Colon (tissue), 2 donors: ENCODE measurements around the gene KAT7.
A peak's percentile ranks its signal among the peaks of the same experiment; 100 is the strongest.
"Not testable (repeated sequence)": the region's sequence is repeated elsewhere in the genome, so short reads cannot be mapped to it uniquely, and the experiment has no call there.

ENCODE experiments used
- FAIRE-seq: peaks from 2 replicates; lab custom pipeline; 2012; peaks lifted over from hg19 to GRCh38; lab: Jason Lieb, UNC
- donor health status: control.
- donor health status: control.

The KAT7 gene

GRCh38 chr17:49788478-49789242, at the start of gene KAT7:
KAT7 (plus strand) TSS chr17:49788681; CDS start chr17:49788835, 154 bp downstream.
- FAIRE-seq = peak; percentile 91

DNA sequence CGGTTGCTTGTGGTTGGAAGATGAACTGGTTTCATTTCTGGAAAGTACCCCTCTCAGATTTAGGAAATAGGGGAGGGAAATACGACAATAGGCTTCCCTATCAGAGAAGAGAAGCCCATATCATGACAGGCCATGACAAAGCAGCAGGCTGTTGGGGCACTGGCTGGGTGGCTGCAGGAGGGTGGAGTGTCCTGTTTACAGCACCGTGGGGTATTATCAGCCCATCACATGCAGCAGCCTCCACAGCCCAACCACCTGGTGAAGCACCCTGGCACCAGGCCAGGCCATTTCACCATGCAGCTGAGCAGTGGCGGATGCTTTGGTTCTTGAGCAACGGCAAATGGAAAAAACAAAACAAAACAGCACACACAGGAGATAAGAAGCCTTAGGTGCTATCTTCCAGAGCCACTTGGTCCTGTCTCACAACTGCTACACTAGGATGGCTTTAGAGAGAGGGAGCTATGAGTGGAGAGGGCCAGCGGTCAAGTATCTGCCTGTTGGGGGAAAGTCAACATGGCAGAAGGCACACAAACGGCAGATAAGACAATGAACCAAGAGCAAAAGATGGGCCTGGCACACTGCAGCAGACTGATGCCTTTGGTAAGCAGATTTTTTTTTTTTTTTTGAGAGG, 48.7 kb upstream of the KAT7 start:
- no peak for FAIRE-seq

DNA sequence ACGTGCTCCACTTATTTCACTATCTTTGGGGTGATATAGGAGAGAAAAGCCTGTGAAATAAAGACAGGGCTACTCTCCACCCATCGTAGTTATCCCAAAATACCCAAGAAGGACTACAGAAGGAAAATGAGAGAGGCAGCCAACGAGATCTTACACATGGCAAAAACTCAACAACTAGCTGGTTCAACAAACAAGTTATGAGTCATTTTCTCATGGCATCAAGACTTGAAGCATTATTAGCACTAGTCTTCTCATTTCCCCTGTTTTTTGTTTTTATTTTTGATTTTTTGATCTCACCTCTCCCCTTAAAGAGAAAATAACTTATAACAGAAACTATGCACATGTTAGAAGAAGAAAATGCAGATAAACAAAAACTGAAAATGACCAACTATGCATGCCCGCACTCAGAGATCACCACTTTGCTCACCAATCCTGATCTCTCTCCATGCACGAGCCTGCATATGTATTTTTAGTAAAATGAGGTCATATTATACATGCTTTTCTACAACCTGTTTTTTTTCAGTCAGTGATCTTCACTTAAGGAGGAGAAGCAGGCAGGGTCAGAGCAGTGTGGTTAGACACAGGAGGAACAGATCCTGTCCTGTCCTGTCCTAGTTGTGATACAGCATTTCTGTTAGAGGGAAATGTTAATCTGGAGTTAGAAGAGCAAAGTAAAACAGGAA, 47.3 kb upstream of the KAT7 start:
- no peak for FAIRE-seq

DNA sequence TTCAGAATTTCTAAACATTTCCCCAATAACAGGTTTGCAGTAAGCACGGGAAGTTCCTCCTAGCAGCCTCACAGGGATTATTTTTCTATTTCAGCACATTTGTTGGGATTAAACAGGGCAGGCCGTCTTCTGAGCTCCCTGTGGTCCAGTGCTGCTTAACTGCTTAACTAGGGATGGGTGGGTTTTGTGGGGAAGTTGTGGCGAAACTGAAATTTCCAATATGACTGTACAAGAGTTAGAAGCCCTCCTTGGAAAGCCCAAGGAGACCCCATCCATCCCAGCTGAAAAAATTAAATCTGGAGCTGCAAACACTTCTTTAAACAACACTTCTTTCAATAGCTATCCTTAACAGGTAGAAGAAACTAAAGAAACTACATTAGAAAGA, 46.8 kb upstream of the KAT7 start:
- FAIRE-seq = no peak

DNA sequence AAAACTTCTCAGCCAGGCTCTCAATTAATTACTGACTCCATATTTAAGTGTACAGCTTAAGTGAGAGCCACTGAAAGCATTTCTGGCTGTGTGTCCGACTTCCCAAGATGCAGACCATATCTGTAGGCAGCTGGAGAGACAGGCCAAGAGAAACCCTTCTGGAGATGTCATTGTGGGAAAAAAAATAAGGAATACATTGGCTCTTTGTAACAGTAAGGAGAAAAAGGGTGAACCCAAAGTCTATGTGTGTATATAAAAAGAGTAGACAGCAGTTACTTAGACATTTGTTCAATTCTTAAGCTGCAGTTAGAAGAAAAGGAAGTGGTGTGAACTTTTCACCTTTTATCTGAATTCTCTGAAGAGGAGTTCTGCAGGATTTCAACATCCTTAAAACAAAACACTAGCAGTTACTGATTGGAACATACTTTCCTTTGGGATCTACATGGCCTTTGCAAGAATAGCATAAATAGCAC, 46.3 kb upstream of the KAT7 start:
- FAIRE-seq = no peak

GRCh38 chr17:49745175-49746139, 43.0 kb upstream of the KAT7 start:
- no peak for FAIRE-seq

DNA sequence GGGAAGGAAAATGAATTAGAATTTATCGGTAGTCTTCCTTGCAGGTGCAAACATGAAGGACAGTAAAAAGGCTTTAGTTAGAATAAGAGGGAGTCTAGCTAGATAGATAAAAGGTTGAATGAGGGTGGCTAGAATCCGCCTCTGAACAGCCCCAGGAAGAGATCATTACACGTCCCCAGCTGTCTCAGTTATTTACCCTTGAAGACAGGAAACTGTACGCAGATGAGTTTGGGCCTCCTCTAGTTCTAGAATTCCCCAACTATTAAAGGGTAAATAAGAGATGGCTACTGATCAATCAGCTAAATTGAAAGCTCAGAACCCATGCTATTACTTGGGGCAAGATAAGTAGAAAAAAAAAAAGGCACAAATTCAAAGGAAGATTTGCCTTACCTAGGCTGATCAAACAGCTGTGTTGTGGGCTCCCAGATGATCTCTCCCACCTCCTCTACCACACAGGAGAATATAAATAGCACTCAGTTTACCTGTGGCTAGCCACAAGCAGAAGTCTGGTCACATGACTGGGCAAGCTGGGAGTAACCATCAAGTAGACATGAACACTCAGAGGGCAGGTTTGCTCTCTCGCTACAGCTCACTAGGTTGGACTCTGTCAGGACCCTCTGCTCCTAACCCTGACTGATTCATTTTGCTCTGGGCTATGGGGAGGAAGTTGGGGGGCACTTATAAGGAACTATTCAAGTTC, 41.5 kb upstream of the KAT7 start:
- no peak for FAIRE-seq

DNA sequence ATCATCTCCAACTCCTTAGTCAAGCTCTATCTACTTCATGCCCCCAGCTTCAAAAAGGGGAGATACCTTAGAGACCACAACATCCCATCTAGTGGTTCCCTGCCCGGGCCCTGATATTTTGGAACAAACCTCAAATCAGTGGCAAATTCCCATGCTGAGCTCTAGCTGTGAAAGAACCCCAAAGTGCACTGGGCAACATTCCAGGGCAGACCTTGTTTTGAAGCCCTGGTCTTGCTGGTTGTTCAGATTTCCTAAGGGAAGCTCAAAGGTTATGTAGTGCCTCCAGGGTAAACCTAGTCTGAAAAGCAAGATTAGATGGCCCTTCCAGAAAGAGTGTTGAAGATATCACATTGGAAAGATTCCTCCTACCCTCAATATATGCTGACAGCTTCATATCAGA, 40.8 kb upstream of the KAT7 start:
- FAIRE-seq = no peak

GRCh38 chr17:49748223-49748622, 40.3 kb upstream of the KAT7 start:
- no peak for FAIRE-seq

GRCh38 chr17:49748791-49749190, 39.7 kb upstream of the KAT7 start:
- FAIRE-seq = no peak

- FAIRE-seq = no peak
Observed at GRCh38 chr17:49749730-49750129, 38.8 kb upstream of the KAT7 start.

GRCh38 chr17:49752508-49752907, 36.0 kb upstream of the KAT7 start:
- no peak for FAIRE-seq

DNA sequence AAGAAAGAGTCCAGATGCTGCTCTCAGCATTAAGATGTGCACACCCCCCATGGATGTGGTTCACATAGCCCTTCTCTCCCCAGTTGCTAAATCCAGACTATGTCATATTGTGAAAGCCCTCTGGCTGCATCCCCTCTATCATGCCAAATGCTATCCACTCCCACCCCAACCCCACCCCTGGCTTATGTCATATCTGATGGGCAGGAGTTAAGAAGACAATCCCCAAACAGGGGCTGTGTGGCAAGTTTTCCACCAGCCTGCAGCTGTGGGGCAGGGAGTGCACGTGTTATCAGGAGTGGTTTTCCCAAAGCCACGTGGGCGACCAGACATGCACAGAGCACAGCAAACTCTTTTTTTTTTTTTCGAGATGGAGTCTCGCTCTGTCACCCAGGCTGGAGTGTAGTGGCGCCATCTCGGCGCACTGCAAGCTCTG, 34.5 kb upstream of the KAT7 start:
- no peak for FAIRE-seq

DNA sequence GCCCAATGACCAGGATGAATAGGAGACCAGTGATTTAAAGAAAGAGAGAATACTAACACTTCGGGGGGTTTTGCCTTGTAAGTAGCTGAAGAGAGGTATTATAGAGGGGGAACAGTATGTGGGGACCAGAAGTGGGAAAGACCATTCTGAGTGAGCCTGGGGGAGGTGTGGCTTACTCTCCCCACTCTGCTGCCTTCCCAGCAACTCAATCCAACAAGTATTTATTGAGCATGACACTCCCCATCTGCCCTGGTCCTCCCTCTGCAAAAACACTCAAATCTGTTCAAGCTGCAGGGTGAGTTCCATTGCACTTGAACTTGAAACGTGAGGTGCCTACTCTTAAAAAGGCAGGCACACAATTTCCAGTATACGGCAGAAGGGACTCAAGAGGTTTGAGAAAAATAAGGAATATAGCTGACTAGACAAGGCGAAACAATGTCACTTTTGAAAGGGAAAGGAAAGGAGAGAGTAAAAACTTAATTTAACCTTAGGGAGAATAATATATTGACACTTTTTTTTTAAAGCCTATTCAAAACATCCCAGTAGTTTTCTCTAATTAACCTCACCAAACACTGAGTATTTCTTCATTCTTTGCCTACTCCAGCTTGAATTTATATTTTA, 32.7 kb upstream of the KAT7 start:
- no peak for FAIRE-seq

DNA sequence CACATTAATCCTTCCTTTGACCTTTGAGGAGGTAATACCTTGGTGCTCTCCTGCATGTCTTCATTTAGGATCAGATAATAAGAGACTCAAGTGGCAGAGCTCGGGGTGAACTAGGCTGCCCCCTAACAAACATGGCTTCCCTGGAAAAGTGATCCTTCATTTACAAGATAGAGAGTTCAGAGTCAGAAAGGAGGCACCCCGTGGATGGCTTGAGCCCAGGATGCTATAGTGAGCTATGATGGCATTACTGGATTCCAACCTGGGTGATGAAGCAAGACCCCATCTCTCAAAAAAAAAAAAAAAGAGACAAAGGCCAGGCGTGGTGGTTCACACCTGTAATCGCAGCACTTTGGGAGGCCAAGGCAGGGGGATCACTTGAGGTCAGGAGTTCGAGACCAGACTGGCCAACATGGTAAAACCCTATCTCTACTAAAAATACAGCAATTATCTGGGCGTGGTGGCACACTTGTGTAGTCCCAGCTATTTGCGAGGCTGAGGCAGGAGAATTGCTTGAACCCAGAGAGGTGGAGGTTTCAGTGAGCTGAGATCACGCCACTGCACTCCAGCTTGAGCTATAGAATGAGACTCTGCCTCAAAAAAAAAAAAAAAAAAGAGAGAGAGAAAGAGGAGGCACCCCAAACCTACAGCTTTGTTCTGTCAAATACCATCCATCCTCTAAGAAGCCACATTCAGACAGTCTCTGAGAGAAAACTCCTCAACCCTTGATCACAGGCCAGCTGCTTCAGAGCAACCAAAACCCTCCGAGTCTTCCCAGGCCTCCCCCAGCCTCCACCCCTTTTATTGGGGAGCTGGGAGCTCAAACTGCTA, 31.9 kb upstream of the KAT7 start:
- no peak for FAIRE-seq

DNA sequence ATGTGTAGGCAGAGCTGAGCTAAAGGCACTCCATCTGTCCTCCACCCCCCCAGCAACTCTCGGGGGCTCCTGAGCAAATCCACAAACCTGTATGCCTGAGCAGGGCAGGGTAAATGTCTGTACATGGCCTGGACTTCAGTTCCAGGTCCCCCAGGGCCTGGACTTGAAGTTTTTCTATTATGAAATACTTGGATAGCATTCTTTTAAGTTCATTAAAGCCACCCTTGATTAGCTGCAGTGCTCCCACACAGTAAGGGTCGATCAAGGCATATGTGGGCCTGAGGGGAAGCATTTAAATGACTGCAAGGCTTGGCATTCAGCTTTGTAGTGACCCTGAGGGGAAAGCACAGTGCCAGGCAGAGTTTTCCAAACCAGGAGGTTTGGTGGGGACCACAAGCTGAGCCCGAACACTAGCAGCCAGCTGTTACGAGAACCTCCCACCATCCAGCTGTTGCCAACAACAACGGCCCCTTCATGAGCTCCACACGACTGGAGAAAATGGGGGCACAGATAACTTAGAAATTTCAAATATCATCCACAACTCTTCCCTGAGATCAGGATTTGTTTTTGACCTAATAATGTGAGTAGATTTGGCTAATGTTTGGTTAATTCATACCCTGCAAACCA, 31.2 kb upstream of the KAT7 start:
- no peak for FAIRE-seq

DNA sequence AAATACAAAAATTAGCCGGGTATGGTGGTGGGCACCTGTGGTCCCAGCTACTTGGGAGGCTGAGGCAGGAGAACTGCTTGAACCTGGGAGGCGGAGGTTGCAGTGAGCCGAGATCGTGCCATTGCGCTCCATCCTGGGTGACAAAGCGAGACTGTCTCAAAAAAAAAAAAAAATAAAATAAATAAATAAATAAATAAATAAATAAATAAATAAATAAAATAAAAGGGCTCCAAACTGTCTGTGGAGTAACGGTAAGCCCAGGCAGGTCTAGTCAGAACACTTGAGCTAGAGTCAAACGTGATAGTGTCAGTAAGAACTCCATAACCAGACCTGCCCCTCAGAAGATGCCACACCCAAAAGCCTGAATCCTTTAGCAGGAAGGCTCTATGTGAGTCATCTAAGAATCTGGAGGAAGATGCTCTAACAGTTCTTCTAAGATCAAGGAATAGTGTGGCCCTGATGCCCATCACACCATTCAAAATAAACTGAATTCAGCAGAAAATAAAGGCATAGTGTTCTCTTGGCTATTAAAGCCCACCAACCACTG, 29.9 kb upstream of the KAT7 start:
- not testable (repeated sequence) for FAIRE-seq

DNA sequence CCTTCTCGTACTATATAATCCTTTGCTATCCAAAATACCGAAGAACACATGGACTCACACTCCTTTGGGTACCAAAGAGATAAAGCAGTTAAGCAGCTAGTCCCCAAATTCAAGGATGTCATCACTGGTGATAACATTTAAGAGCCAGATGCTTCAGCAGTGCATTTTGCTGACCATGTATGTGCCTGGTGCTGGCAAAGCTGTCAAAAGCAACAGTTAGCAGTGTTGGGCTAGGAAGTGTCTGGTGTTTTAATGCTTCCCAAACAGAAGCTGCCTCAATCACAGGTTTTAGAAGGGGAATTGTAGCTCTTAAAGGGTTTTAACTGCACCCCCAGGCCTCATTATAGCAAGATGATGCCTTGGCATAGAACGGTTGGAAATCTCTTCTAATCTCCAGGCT, 29.3 kb upstream of the KAT7 start:
- no peak for FAIRE-seq

DNA sequence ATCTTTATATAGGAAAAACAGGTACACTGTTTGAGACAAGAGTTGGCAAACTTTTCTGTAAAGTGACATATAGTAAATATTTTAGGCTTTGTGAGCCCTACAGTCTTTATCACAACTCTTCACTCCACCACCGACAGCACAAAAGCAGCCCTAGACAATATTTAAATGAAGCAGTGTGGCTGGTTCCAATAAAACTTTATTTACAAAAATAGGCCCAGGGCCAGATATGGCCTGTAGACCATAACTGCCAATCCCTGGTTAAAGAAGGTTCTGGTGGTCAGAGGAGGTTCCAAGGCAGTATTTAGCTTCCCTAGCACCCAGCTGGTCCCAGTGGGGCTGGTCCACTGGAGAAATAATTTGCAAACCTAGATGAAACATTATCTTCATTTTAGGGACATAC, 28.2 kb upstream of the KAT7 start:
- FAIRE-seq = no peak
